ENCODE results near the gene C3AR1. TPM values are rescaled to one million over a fixed set of nuclear protein-coding genes. Genes with fewer than 3 reads are reported as not detected.

The C3AR1 gene
- total RNA-seq: 0.13 and 0.43 TPM in 2 replicates

GRCh38 chr12:8065991-8066594, at the start of gene C3AR1:
Gene C3AR1, minus strand, starts transcription at chr12:8066359. Its CDS starts 6,174 bp downstream, at chr12:8060185.

GRCh38 chr12:8032242-8033152, 33.7 kb downstream of the C3AR1 start, which contains the start of gene FOXJ2:
Gene FOXJ2, plus strand, starts transcription at chr12:8032716. Its CDS starts 7,117 bp downstream, at chr12:8039833.

Other genes with a start within 250 kb of the C3AR1 start
- not detected in 2 replicates for gene SLC2A14, start 193.4 kb downstream of the C3AR1 start, total RNA-seq
- gene SLC2A3, start 130.2 kb downstream of the C3AR1 start, total RNA-seq: 82.6 and 140 TPM in 2 replicates
- 12.0 and 12.4 TPM in 2 replicates for gene FOXJ2, start 33.6 kb downstream of the C3AR1 start, total RNA-seq
- gene NECAP1, start 15.9 kb upstream of the C3AR1 start, total RNA-seq: 41.3 and 44.6 TPM in 2 replicates
- gene CLEC4A, start 57.3 kb upstream of the C3AR1 start, total RNA-seq: 0.32 and 0.52 TPM in 2 replicates
- not detected in 2 replicates for gene ZNF705A, start 90.7 kb upstream of the C3AR1 start, total RNA-seq
- 0.13 and 0.43 TPM in 2 replicates for gene FAM90A1, start 161.3 kb upstream of the C3AR1 start, total RNA-seq

Measured in articular chondrocyte of knee joint (primary cell).